ENCODE data around the gene MSI2.

Gene MSI2

DNA sequence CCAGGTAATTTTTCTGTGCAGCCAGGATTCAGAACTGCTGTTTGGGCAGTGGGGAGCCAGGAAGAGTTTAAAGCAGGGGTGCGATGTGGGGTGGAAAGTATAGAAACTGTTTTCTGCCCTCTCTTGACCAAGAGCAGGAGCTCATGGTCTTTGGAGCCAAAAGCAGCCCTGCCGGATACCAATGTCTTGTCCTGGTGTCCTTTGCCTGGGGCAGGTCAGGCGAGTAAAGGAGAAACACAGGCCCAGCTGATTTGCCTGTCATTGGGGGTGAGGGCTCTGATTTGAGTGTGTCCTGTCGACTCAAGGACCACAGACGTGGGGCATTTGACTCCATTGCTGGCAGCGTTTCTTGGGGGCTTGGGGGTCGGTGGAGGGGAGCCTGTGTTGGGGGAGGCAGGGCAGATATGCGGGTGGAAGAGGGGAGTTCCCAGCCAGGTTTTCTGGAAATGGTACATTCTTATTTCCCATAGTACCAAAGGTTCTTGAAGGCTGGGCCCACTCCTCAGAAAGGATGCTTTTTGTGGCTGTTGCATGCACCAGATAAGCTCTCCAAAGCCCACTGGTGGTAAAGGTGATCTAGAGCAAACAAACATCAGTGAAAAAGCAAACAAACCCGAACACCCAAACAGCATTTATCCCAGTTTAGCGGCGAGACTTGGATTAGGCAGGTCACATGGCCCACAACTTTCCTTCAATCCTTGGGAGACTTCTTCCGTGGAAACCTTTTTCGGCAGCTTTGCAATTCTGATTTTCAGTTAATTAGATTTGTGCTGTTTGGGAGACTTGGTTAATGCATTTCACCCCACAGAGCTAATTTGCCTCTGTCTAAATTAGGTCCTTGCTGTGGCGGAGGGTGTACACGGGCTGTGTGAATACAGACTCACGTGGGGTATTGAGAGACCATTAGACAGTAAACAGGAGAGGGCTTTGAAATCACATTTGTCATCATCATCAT is 59.0 kb downstream of the MSI2 start:
- DNase-seq (ENCODE audit: low read depth in 2 of 2, low spot score in 1 of 2), result no peak

DNA sequence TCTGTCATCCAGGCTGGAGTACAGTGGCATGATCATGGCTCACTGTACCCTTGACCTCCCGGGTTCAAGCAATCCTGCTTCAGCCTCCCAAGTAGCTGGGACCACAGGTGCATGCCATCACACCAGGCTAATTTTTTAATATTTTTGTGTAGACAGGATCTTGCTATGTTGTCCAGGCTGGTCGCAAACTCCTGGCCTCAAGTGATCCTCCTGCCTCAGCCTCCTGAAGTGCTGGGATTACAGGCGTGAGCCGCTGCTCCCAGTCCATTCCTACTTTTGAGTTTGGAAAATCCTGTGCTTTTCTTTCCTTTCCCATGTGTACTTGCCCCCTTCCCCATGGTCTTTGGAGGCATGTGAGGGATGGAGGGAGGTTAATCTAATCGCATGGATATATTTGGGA is 60.0 kb downstream of the MSI2 start:
- no peak for DNase-seq (ENCODE audit: low read depth in 2 of 2, low spot score in 1 of 2)

DNA sequence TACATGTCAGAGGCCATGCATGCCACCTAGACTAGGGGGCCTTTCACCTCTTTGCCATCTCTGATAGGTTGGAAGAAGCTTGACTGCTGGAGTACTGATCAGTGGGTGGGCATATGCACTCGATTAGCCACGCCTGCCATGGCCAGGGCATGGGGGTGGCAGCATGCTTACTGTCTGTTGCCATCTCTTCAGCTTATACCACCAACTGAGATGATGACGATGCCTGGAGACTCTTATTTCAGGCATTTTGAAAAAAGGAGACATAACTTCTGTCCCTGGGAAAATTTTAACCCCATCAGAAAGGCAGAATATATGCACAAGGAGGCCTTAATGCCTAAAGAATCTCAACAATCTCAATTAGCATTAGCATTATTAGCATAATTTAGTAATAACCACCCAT is 60.8 kb downstream of the MSI2 start:
- no peak for DNase-seq (ENCODE audit: low read depth in 2 of 2, low spot score in 1 of 2)

DNA sequence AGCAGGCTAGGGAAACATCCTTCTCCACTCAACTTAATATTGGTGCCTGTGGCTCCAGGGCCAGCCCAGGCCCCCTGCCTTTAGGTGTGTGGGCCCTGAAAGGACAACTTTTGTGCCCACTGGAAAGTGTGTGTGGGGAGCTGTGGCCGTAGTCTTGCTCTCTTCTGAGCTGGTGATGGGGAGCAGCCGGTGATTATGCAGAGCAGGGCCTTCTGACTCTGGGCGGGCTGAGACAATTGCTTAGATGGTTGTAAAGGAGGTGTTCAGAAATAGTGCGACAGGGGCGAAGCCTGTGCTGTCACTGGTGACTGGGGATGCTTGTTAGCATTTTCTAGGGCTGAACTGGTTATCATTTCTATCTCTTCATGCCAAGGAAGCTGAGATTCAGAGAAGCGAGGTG is 62.6 kb downstream of the MSI2 start:
- DNase-seq (ENCODE audit: low read depth in 2 of 2, low spot score in 1 of 2), result no peak

DNA sequence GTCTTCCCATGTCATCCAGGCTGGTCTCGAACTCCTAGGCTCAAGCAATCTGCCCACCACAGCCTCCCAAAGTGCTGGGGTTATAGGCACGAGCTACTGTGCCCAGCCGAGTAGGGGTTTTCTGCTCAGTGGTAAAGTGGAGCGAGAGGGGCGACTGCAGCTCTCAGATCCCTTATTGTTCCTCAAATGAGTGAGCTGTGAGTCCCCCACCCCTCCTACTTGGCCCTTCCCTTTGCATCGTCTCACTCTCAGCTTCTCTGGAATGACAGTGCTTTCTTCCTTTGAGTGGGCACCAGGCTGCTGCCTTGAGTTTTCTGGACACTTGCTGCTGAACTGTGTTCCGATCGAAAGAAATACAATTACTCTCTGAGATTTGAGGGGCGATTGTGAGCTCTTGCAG is 63.5 kb downstream of the MSI2 start:
- no peak for DNase-seq (ENCODE audit: low read depth in 2 of 2, low spot score in 1 of 2)

DNA sequence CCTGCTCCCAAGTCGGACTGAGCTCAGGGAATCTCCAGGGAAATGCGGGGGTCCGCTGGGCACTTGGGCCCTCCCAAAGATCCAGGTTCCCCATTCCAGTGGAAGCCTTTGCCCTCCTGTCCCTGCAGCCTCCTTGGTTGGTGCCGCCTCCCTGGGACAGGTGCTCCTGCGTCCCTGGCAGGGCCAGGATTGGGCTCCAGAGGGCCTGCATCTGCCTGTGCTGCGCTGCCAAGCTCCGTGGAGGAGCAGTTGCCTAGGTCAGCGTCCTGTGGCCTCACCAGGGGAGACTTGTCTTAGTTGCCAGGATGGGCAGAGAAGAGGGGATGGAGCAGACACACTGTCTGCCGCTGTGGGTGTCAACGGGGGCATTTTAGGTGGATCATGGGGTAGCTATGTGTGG is 67.1 kb downstream of the MSI2 start:
- no peak for DNase-seq (ENCODE audit: low read depth in 2 of 2, low spot score in 1 of 2)

DNA sequence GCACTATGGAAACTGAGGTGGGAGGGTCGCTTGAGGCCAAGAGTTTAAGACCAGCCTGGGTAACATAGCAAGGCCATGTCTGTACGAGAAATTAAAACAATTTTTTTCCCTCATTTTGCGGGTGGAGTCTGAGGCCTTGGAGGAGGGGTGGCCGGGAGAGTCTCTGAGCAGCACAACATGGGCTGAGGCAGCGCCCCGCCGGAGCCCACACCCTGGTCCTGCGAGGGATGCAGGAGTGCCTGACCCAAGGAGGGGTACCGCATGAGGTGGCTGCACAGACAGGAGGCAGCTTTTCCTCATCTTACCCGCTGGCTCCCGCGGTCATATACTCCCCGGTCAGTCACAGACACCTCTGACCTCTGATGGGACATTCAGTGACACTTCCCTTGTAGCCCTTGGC is 67.7 kb downstream of the MSI2 start:
- DNase-seq (ENCODE audit: low read depth in 2 of 2, low spot score in 1 of 2), result no peak

DNA sequence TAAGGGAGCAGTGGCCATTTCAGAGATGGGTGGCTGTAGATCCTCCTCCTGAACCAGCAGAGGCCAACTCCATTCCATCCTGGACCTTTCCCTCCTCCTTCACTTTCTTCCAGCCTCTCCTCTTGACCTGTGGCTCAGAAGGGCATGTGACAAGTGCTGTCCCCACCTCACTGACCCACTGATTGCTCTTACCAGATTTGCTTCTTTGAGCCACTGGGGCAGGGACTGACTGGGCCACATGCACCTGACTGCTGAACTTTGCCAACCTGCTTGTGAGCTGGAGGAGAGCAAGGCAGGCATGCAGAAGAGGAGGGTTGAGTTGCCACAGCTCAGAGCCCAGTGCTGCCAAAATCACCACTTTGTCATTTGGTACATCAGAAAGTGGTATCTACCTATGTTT is 68.3 kb downstream of the MSI2 start:
- no peak for DNase-seq (ENCODE audit: low read depth in 2 of 2, low spot score in 1 of 2)

DNA sequence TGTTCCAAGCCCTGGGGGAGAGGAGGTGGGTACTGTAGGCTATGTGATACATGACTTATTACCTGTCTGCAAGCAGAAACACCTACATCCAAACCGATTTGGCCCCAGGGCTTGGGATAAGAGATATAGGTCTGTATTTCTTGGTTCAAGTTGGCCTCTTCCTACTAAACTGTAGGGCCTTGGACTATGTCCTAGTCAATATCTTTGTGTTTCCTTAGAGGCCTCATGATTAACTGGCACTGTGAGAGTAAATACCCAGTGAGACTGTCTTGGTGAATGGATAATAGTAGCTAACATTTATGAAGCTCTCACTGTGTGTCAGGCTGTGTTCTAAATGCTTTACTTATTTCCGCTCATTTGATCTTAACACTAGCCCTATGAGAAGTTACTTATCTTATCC is 70.0 kb downstream of the MSI2 start:
- no peak for DNase-seq (ENCODE audit: low read depth in 2 of 2, low spot score in 1 of 2)

DNA sequence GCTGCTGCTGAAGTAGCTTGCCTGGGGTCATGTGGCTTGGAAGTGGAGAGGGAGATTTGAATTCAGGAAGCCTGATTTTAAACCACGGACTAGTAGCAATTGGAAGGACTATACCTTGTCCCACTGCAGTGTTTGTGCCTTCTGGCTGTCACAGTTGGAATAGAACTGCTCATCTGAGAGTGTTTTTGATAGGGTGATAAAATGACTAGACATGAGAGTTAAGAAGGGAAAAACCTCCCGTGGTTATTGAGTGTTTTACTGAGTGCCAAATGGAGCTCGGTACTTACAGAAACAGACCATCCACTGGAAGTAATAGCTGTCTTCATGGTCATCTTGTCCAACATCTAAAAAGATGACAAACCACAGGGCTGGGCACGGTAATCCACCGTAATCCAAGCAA is 70.4 kb downstream of the MSI2 start:
- DNase-seq (ENCODE audit: low read depth in 2 of 2, low spot score in 1 of 2), result no peak

DNA sequence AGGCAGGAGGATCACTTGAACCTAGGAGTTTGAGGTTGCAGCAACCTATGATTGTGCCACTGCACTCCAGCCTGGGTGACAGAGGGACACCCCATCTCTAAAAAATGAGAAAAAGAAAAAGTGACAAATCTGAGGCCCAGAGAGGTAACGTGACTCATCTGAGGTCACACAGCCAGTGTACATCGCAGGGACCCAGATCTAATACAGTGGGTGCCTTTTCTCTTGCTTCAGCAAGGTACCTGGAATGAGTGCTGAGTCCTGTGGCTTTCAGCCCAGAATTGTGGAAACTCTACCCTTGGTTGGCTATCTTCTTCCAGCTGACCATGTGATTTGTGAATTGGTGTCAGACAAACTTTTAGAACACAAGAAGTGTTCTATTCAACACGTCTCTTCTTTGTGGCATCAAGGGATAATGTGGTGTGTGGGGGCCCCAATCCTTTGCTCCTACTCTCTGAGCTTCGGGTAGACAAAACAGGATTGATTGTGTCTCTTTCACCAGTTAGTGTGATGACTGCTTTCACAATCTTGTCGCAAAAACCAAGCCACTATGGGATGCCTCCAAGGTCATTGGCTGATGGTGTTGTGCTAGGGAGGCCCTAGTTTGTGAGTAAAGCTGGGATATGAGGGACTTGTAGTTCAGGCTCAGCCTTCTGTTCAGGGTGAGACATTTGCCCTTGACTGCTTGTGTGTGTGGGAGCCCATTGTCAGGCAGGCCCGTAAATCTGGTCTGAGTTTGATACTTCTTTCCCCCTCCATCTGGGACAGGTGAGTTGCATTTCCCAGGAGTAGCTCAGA is 71.0 kb downstream of the MSI2 start:
- DNase-seq (ENCODE audit: low read depth in 2 of 2, low spot score in 1 of 2), result no peak

DNA sequence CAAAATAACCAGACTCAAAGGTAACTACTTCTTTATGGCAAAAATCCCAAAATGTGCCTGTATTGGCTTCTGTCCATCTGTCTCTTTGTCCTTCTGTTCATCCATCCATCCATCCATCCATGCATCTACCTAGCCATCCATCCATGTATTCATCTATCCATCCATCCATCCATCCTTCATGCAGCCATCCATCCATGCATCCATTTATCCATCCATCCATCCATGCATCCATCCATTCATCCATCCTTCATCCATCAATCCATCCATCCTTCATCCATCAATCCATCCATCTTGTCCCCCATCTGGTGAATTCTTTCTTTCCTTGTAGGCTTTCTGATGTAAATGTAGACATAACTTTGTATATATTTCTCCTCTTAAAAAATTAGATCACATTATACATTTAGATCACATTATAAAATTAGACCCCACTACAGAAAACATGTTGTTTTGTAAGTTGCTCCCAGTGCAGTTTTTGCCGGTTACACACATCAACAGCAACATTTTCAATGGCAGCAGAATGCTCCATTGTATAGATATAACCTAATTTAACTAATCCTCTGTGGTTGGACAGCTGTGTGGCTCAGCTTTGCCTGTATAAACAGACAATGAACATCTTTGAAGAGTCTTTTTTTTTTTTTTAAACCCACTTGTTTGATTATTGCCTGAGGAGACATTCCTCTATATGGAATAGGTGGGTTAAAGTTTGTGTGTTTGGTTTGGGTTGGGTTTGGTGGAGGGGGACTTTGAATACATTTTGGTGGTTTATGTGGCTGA is 72.0 kb downstream of the MSI2 start:
- DNase-seq (ENCODE audit: low read depth in 2 of 2, low spot score in 1 of 2), result no peak

DNA sequence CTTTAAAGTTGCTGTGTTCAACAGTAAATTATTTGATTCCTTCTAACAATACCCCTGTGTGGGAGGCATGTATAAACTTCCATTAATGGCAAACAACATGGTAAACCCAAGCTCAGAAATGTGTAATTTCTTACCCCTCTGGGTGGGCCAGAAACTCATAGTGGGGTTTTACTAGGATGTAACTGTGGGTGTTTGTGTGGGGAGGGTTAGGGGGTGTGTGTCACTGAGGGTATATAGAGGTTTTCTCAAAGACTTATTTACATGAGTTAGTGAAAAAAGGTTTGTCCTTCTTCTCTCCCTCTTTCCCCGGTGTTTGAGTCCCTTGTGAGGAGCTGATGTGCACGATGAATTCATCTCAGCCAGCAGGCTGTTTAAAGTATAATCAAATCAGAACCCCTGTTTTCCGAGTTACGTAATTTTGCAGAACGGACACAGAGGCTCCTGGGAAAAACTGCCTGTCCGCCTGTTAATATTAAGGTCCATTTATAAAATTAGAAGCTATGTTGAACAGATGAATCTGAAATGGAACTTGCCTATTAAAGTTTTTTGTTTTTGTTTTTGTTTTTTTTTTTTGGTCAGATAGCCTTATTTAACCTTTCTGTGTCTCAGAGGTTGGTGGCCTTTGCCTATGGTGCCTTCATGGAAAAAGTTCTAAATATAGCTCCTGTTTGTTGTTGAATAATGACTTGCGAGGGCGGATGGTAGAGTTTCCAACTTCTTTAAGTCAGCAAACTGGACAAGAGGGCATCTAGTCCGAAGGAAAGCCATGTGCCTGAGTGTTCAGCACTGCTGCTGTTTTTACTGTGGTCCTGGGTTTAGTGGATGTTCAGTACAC is 73.3 kb downstream of the MSI2 start:
- DNase-seq (ENCODE audit: low read depth in 2 of 2, low spot score in 1 of 2), result no peak

DNA sequence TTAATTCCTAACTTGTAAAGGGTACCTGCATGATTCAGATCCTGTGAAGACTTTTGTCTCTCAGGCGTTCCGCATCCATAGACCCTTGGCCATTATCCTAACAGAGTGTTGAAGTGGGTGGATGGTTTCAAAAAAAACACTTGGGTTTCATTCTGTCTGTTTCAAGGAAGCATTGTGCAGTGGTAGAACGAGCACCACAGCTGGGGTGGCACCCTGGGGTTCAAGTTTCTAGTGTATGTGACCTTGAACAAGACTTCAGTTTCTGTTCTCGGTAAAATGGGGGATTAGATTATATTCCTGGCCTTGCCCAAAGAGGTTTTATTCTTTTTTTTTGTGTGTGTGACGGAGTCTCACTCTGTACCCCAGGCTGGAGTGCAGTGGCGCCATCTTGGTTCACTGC is 74.3 kb downstream of the MSI2 start:
- DNase-seq (ENCODE audit: low read depth in 2 of 2, low spot score in 1 of 2), result no peak

DNA sequence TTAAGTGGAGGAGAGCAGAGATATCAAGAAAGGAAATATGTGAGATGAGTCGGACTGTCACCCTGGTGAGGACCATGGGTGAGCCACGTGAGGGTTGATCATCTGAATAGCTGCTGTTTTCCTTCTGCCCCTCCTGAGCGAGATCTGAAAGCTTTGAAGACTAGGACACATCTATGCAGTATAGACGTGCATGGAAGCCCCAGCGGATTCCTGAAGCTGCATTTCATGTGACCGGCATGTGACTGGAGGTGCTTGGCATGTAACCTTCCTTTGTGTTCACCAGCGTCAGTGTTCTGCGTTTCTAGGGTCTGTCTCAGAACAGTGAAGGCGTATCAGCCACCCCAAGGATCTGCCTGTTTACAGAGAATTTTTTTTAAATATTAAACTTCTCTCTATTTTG is 75.1 kb downstream of the MSI2 start:
- no peak for DNase-seq (ENCODE audit: low read depth in 2 of 2, low spot score in 1 of 2)

DNA sequence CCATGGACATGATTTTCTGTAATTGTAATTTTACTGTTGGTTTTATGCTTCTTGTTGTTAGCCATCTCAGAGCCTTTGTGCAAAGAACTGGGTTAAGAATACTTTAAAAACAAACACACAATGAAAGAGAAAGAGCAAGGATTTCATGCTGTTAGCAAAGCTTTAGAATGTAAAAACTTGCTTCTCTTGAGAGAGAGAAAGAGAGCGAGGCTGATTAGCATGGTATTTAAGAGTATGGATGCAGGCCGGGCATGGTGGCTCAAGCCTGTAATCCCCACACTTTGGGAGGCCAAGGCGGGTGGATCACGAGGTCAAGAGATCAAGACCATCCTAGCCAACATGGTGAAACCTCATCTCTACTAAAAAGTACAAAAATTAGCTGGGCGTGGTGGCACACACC is 76.2 kb downstream of the MSI2 start:
- DNase-seq (ENCODE audit: low read depth in 2 of 2, low spot score in 1 of 2), result no peak

DNA sequence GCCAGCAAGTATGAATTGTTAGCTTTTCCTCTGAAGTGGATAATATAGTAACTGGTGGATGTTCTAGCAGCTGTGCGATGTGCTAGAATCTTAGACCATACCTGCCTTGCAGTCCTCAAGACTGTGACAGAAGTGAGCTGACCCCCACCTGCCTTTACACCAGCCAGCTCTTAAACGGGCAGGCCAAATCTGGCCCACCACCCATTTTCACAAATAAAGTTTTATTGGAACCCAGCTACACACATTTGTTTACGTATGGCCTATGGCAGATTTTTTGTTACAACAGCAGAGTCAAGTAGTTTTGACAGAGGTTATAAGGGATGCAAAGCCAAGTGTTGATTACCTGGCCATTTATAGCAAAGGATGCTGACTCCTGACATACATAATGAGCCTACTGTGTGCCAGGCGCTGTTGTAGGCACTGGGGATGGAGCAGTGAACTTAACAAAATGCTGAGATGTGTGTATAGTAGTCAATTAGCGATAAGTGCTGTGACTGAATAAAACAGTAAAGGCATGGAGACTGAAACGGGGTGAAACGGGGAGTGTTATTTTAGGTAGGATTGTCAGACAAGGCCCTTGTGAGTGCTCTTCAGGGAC is 79.0 kb downstream of the MSI2 start:
- DNase-seq (ENCODE audit: low read depth in 2 of 2, low spot score in 1 of 2), result no peak

DNA sequence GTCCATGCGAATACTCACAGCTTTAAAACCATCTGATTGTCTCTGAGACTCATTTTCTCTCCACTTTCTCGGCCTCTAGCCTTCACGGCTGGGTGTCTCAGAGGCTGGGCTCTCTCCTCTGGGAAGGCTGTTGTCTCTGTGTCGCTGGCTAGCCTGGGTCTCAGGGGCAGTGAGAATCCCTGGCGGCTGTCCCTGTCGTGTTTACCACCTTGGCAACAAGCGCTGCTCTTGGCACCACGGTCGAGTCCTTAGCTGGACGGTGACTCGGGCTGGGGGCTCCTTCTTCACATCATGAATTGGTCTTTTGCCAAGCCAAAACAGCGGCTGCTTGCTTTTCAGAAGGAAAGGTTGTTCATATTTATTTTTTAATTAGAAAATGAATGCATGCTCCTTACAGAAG is 81.1 kb downstream of the MSI2 start:
- DNase-seq (ENCODE audit: low read depth in 2 of 2, low spot score in 1 of 2), result no peak

DNA sequence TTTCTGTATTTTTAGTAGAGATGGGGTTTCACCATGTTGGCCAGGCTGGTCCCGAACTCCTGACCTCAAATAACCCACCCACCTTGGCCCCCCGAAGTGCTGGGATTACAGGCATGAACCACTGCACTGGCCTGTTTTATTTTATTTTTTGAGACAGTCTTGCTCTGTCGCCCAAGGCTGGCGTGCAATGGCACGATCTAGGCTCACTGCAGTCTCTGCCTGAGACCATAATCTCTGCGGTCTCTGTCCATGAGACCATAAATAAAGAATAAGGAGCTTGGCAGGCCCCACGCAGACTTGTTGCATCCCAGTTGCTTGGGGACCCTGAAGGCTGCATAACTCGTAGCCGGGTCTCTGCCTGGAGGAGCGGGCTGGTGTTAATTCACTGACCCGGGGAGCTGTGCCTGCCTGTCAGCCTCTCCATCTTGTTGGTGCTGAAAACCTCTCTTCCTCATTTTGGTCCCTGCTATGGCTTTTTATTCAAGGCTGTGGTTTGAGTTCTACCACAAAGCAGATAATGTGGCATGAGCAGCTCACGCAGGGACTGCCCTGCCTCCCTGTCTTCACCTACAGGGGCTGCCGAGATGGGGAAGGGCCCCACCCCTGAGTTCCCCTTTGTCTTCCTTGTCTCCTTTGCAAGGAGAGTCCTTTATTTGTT is 82.1 kb downstream of the MSI2 start:
- DNase-seq (ENCODE audit: low read depth in 2 of 2, low spot score in 1 of 2), result no peak
